ENCODE data around the gene SLC17A9.

DNA sequence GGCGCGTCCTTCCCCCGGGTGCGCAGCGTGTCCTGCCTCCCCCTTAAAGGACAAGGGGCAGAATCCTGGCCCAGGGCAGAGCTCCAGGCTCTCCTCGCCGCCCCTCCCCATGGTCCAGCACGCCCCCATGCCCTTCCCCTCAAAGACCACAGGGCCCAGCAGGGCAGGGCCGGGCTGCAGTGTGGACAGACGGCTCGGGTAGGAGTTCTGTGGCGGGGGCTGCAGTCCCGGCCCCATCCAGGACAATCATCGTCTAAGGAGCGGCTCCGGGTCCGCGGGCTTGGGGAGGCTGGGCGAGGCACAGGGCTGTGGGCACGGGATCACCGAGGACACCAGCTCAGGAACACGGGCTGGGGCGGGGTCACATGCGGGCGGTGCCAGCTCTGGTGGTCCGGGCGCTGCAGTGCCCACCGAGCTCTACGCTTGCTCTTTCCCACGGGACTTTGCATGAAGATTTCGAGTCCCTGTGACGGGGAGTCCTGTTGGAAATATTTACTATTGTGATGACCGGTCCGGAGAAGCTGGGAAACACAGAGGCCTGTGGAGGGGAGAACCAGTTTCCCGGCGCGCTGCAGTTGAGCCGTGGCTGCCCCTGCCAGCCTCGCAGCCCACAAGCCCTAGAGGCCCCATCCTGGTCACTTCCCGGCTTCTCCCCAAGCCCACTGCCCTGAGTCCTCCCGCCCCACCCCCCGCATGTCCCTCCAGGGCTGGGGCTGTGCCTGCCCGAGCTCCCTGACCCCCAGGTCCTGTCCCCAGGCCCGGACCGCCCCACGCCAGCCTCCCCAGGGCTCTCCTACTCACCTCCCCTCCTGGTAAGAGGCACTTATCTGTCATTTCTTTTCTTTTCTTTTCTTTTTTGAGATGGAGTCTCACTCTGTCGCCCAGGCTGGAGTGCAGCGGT, 20.6 kb downstream of the SLC17A9 start:
- no peak for TF ChIP-seq POLR2A (IDR thresholded peaks at IDR 0.05; ENCODE audit: low read length)
- no peak for TF ChIP-seq GATA1 (IDR thresholded peaks at IDR 0.05; ENCODE audit: low read depth, low read length)
